ENCODE results near the gene OR2S2.
"Not testable (repeated sequence)": the region's sequence is repeated elsewhere in the genome, so short reads cannot be mapped to it uniquely, and the experiment has no call there.

Gene OR2S2

GRCh38 chr9:35937227-35937626 lies 20.7 kb downstream of the OR2S2 start:
- Histone ChIP-seq H3K4me3 (ENCODE audit: insufficient read depth in 1 of 2, low read depth in 1 of 2, low read length in 2 of 2) (no peak overlapping the region), H3K4me1 (ENCODE audit: control insufficient read depth, insufficient read depth, low read depth, low read length) (peaks cover 5% of the 10 kb centered on the region), H3K9ac (ENCODE audit: low read length) (no peak overlapping the region), H3K27ac (ENCODE audit: low read length, poor library complexity, severe bottlenecking) (no peak overlapping the region), H2BK5ac (ENCODE audit: low read depth, low read length, poor library complexity, severe bottlenecking) (no peak overlapping the region), H3K23ac (ENCODE audit: low read length in 2 of 2) (no peak overlapping the region), H2BK120ac (ENCODE audit: low read depth, low read length) (no peak overlapping the region), H3K4me2 (ENCODE audit: low read length, poor library complexity, severe bottlenecking) (no peak overlapping the region), H3K79me1 (replicated peaks; ENCODE audit: low read length, poor library complexity, severe bottlenecking) (no peaks in the 10 kb centered on the region), H4K8ac (ENCODE audit: low read length) (no peak overlapping the region), H2AFZ (ENCODE audit: low read depth, low read length) (no peak overlapping the region), H3K14ac (ENCODE audit: low read length in 2 of 2) (no peak overlapping the region), H3K18ac (ENCODE audit: low read depth in 1 of 2, low read length in 2 of 2) (no peak overlapping the region), H2BK15ac (ENCODE audit: low read depth, poor library complexity, severe bottlenecking) (no peak overlapping the region), H3K4ac (ENCODE audit: low read depth in 1 of 2, low read length in 2 of 2) (no peak overlapping the region), H3K9me3 (ENCODE audit: control insufficient read depth, low read length) (no peaks in the 10 kb centered on the region), H2BK12ac (ENCODE audit: low read length in 2 of 2) (no peak overlapping the region), H2AK5ac (ENCODE audit: low read length, severe bottlenecking) (no peak overlapping the region), H4K91ac (ENCODE audit: low read length) (no peak overlapping the region), H3K36me3 (ENCODE audit: control insufficient read depth in 1 of 2, insufficient read depth in 2 of 2, low read depth in 1 of 2, low read length in 2 of 2) (no peaks in the 10 kb centered on the region), H3K27me3 (ENCODE audit: control insufficient read depth in 1 of 2, insufficient read depth in 1 of 2, low read length in 2 of 2) (no peaks in the 10 kb centered on the region)
- WGBS, result 29% methylated on average over 2 of the region's 2 CpGs
- DNase-seq, result no peak

- H2BK12ac ChIP-seq (ENCODE audit: low read length in 2 of 2), result no peak overlapping the region
- no peaks in the 10 kb centered on the region for H3K27me3 ChIP-seq (ENCODE audit: control insufficient read depth in 1 of 2, insufficient read depth in 1 of 2, low read length in 2 of 2)
- H3K79me1 ChIP-seq (replicated peaks; ENCODE audit: low read length, poor library complexity, severe bottlenecking), result no peaks in the 10 kb centered on the region
- no peak for DNase-seq
- peaks cover 5% of the 10 kb centered on the region for H3K4me1 ChIP-seq (ENCODE audit: control insufficient read depth, insufficient read depth, low read depth, low read length)
- no peaks in the 10 kb centered on the region for H3K9me3 ChIP-seq (ENCODE audit: control insufficient read depth, low read length)
- H3K27ac ChIP-seq (ENCODE audit: low read length, poor library complexity, severe bottlenecking), result peak overlapping the region; percentile 60
- no peak overlapping the region for H2AFZ ChIP-seq (ENCODE audit: low read depth, low read length)
- no peak overlapping the region for H3K4ac ChIP-seq (ENCODE audit: low read depth in 1 of 2, low read length in 2 of 2)
- H2BK15ac ChIP-seq (ENCODE audit: low read depth, poor library complexity, severe bottlenecking), result no peak overlapping the region
- WGBS, result 100% methylated on average over 3 of the region's 7 CpGs
- H3K4me3 ChIP-seq (ENCODE audit: insufficient read depth in 1 of 2, low read depth in 1 of 2, low read length in 2 of 2), result no peak overlapping the region
- H3K18ac ChIP-seq (ENCODE audit: low read depth in 1 of 2, low read length in 2 of 2), result no peak overlapping the region
- H2BK5ac ChIP-seq (ENCODE audit: low read depth, low read length, poor library complexity, severe bottlenecking), result no peak overlapping the region
- no peak overlapping the region for H4K8ac ChIP-seq (ENCODE audit: low read length)
- no peak overlapping the region for H3K9ac ChIP-seq (ENCODE audit: low read length)
- no peak overlapping the region for H3K23ac ChIP-seq (ENCODE audit: low read length in 2 of 2)
- no peaks in the 10 kb centered on the region for H3K36me3 ChIP-seq (ENCODE audit: control insufficient read depth in 1 of 2, insufficient read depth in 2 of 2, low read depth in 1 of 2, low read length in 2 of 2)
- H2AK5ac ChIP-seq (ENCODE audit: low read length, severe bottlenecking), result no peak overlapping the region
- H3K4me2 ChIP-seq (ENCODE audit: low read length, poor library complexity, severe bottlenecking), result no peak overlapping the region
- no peak overlapping the region for H4K91ac ChIP-seq (ENCODE audit: low read length)
- no peak overlapping the region for H3K14ac ChIP-seq (ENCODE audit: low read length in 2 of 2)
- H2BK120ac ChIP-seq (ENCODE audit: low read depth, low read length), result no peak overlapping the region
Measured at GRCh38 chr9:35935755-35936509, 22.0 kb downstream of the OR2S2 start.

GRCh38 chr9:35935261-35935660 lies 22.7 kb downstream of the OR2S2 start:
- no peak overlapping the region for H3K14ac ChIP-seq (ENCODE audit: low read length in 2 of 2)
- H3K18ac ChIP-seq (ENCODE audit: low read depth in 1 of 2, low read length in 2 of 2), result no peak overlapping the region
- peak overlapping the region; percentile 49 for H2AK5ac ChIP-seq (ENCODE audit: low read length, severe bottlenecking)
- peaks cover 5% of the 10 kb centered on the region for H3K4me1 ChIP-seq (ENCODE audit: control insufficient read depth, insufficient read depth, low read depth, low read length)
- 92% methylated on average over 3 of the region's 4 CpGs for WGBS
- no peak overlapping the region for H2AFZ ChIP-seq (ENCODE audit: low read depth, low read length)
- no peak overlapping the region for H2BK120ac ChIP-seq (ENCODE audit: low read depth, low read length)
- H3K23ac ChIP-seq (ENCODE audit: low read length in 2 of 2), result no peak overlapping the region
- no peak overlapping the region for H4K91ac ChIP-seq (ENCODE audit: low read length)
- H3K4ac ChIP-seq (ENCODE audit: low read depth in 1 of 2, low read length in 2 of 2), result no peak overlapping the region
- no peaks in the 10 kb centered on the region for H3K79me1 ChIP-seq (replicated peaks; ENCODE audit: low read length, poor library complexity, severe bottlenecking)
- no peak overlapping the region for H3K9ac ChIP-seq (ENCODE audit: low read length)
- no peaks in the 10 kb centered on the region for H3K27me3 ChIP-seq (ENCODE audit: control insufficient read depth in 1 of 2, insufficient read depth in 1 of 2, low read length in 2 of 2)
- H2BK15ac ChIP-seq (ENCODE audit: low read depth, poor library complexity, severe bottlenecking), result no peak overlapping the region
- DNase-seq, result no peak
- no peak overlapping the region for H2BK12ac ChIP-seq (ENCODE audit: low read length in 2 of 2)
- no peak overlapping the region for H3K4me3 ChIP-seq (ENCODE audit: insufficient read depth in 1 of 2, low read depth in 1 of 2, low read length in 2 of 2)
- no peak overlapping the region for H3K4me2 ChIP-seq (ENCODE audit: low read length, poor library complexity, severe bottlenecking)
- H3K27ac ChIP-seq (ENCODE audit: low read length, poor library complexity, severe bottlenecking), result no peak overlapping the region
- no peak overlapping the region for H4K8ac ChIP-seq (ENCODE audit: low read length)
- H3K9me3 ChIP-seq (ENCODE audit: control insufficient read depth, low read length), result no peaks in the 10 kb centered on the region
- H3K36me3 ChIP-seq (ENCODE audit: control insufficient read depth in 1 of 2, insufficient read depth in 2 of 2, low read depth in 1 of 2, low read length in 2 of 2), result no peaks in the 10 kb centered on the region
- no peak overlapping the region for H2BK5ac ChIP-seq (ENCODE audit: low read depth, low read length, poor library complexity, severe bottlenecking)

GRCh38 chr9:35934069-35934468 lies 23.9 kb downstream of the OR2S2 start:
- H2AFZ ChIP-seq (ENCODE audit: low read depth, low read length); DNase-seq; H3K14ac ChIP-seq (ENCODE audit: low read length in 2 of 2); H3K79me1 ChIP-seq (replicated peaks; ENCODE audit: low read length, poor library complexity, severe bottlenecking); H3K23ac ChIP-seq (ENCODE audit: low read length in 2 of 2); H2BK5ac ChIP-seq (ENCODE audit: low read depth, low read length, poor library complexity, severe bottlenecking); H3K4me3 ChIP-seq (ENCODE audit: insufficient read depth in 1 of 2, low read depth in 1 of 2, low read length in 2 of 2); H2BK120ac ChIP-seq (ENCODE audit: low read depth, low read length); H4K91ac ChIP-seq (ENCODE audit: low read length); H3K9me3 ChIP-seq (ENCODE audit: control insufficient read depth, low read length); H3K27me3 ChIP-seq (ENCODE audit: control insufficient read depth in 1 of 2, insufficient read depth in 1 of 2, low read length in 2 of 2); H3K9ac ChIP-seq (ENCODE audit: low read length); H3K4me1 ChIP-seq (ENCODE audit: control insufficient read depth, insufficient read depth, low read depth, low read length); H3K36me3 ChIP-seq (ENCODE audit: control insufficient read depth in 1 of 2, insufficient read depth in 2 of 2, low read depth in 1 of 2, low read length in 2 of 2); H3K27ac ChIP-seq (ENCODE audit: low read length, poor library complexity, severe bottlenecking); H4K8ac ChIP-seq (ENCODE audit: low read length); H2AK5ac ChIP-seq (ENCODE audit: low read length, severe bottlenecking); H3K4ac ChIP-seq (ENCODE audit: low read depth in 1 of 2, low read length in 2 of 2); H2BK12ac ChIP-seq (ENCODE audit: low read length in 2 of 2); H3K18ac ChIP-seq (ENCODE audit: low read depth in 1 of 2, low read length in 2 of 2); H2BK15ac ChIP-seq (ENCODE audit: low read depth, poor library complexity, severe bottlenecking); H3K4me2 ChIP-seq (ENCODE audit: low read length, poor library complexity, severe bottlenecking): not testable (repeated sequence)
- WGBS, result 95% methylated on average over 6 of the region's 6 CpGs
